Measurements from ENCODE around the gene DMD. TPM values are rescaled to one million over a fixed set of nuclear protein-coding genes. Genes with fewer than 3 reads are reported as not detected.

DMD gene
- polyA plus RNA-seq, 2 of the 4 experiments (the other 2 are of a cell fraction) = 0.03 TPM; not detected in 1

DNA sequence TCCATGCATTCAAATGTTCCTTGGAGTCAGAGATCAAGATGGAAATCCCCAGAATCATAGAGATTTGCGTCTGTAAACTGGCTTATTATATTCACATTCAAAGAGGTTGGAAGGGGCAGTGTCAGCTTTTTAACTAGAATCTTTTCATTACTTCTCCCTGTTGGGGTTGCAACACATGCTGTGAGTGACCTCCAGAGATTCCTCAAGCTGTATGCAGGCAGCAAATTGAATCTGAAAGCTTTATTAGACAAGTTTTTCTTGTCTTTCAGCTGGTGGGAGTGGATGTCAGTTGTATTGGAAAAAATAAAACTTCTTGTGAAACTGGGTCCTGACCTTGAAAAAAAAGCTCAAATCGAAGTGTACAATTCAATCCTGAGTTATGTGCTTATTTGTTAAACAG, 1403.0 kb downstream of the DMD start (continued):
- TF ChIP-seq GATA3 (IDR thresholded peaks at IDR 0.05; ENCODE audit: borderline replicate concordance) = no peak
- TF ChIP-seq, protein P1, sequence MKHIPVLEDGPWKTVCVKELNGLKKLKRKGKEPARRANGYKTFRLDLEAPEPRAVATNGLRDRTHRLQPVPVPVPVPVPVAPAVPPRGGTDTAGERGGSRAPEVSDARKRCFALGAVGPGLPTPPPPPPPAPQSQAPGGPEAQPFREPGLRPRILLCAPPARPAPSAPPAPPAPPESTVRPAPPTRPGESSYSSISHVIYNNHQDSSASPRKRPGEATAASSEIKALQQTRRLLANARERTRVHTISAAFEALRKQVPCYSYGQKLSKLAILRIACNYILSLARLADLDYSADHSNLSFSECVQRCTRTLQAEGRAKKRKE (CRISPR knock-in tag; IDR thresholded peaks at IDR 0.05; ENCODE audit: low read depth) = no peak
- TF ChIP-seq CEBPB (IDR thresholded peaks at IDR 0.05) = no peak
- TF ChIP-seq, protein P2, sequence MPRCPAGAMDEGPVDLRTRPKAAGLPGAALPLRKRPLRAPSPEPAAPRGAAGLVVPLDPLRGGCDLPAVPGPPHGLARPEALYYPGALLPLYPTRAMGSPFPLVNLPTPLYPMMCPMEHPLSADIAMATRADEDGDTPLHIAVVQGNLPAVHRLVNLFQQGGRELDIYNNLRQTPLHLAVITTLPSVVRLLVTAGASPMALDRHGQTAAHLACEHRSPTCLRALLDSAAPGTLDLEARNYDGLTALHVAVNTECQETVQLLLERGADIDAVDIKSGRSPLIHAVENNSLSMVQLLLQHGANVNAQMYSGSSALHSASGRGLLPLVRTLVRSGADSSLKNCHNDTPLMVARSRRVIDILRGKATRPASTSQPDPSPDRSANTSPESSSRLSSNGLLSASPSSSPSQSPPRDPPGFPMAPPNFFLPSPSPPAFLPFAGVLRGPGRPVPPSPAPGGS (IDR thresholded peaks at IDR 0.05) = no peak
- no peak for TF ChIP-seq ZFP36 (IDR thresholded peaks at IDR 0.05; ENCODE audit: borderline replicate concordance, partially characterized antibody)
- no peak for TF ChIP-seq FOSL2 (IDR thresholded peaks at IDR 0.05)
- no peak for TF ChIP-seq FOSL2 (CRISPR knock-in tag; IDR thresholded peaks at IDR 0.05)
- TF ChIP-seq EHF (CRISPR knock-in tag; IDR thresholded peaks at IDR 0.05) = no peak

DNA sequence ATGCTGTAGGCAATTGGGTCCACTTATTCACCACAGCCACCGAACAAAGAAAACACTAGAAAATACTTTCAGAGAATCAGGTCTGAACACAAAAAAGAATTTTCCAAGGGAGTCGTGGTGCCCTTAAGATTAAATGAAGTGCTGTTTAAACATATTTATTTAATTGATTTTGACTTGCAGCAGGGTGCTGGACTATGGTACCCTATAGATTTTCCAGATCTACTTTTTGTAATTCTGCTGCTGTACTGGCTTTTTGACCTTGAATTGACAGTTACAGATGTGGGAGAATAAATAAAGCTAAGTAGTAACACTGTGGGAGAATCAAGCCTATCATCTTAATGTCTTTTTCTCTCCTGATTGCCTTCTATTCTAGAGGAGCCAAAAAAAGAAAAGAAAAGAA, 1404.2 kb downstream of the DMD start:
- no peaks in the 10 kb centered on the region for H3K9me3 ChIP-seq
- TF ChIP-seq JUN (IDR thresholded peaks at IDR 0.05) = no peak
- no peak overlapping the region for H3K4me3 ChIP-seq
- ATAC-seq = no peak
- ChIA-PET CTCF (no interaction called here), POLR2A (no interaction called here)
- 3% methylated on average over 2 of the region's 2 CpGs for WGBS (ENCODE audit: missing lambda C conversion rate)
- no peak overlapping the region for H3K27ac ChIP-seq
- peak; percentile 74 for FAIRE-seq
- no peaks in the 10 kb centered on the region for H3K4me1 ChIP-seq
- no peak overlapping the region for H3K4me2 ChIP-seq
- no peak for DNase-seq (ENCODE audit: low read depth in 1 of 2, low spot score in 1 of 2)

DNA sequence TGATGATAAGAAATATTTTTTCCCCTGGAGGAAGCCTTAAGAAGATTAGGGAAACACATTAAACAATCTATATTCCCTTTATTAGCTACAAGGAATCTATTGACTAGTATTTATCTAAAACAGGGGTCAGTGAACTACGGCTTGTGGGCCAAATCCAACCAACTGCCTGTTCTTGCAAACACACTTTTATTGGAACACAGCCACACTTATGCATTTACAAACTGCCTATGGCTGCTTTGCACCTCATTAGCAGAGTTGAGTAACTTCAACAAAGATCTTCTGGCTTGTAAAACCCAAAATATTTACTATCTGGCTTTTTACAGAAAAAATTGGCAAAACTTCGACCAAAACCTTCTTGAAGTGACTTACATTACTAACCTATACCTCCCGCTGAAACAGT, 1405.6 kb downstream of the DMD start:
- no peak for DNase-seq (ENCODE audit: low read depth in 1 of 2, low spot score in 1 of 2)
- TF ChIP-seq RCOR1 (IDR thresholded peaks at IDR 0.05; ENCODE audit: low read depth, low read length) (no peak), PHF8 (IDR thresholded peaks at IDR 0.05; ENCODE audit: borderline replicate concordance, low read depth) (no peak), CBX2 (IDR thresholded peaks at IDR 0.05; ENCODE audit: borderline replicate concordance, low read depth) (no peak), CBX8 (IDR thresholded peaks at IDR 0.05) (no peak), BHLHE40 (IDR thresholded peaks at IDR 0.05; ENCODE audit: low read depth, low read length) (no peak), CHD2 (IDR thresholded peaks at IDR 0.05; ENCODE audit: low read length, partially characterized antibody) (no peak), HDAC2 (IDR thresholded peaks at IDR 0.05) (no peak), TFCP2L1 (CRISPR knock-in tag; IDR thresholded peaks at IDR 0.05) (no peak), EHMT2 (IDR thresholded peaks at IDR 0.05; ENCODE audit: low read depth) (no peak), RNF2 (IDR thresholded peaks at IDR 0.05; ENCODE audit: borderline replicate concordance, low read depth) (no peak), KDM5A (IDR thresholded peaks at IDR 0.05) (no peak), RFX5 (IDR thresholded peaks at IDR 0.05) (no peak)
- Histone ChIP-seq H3K4me2 (no peak overlapping the region), H3K4me1 (no peaks in the 10 kb centered on the region), H3K4me3 (no peak overlapping the region), H3K27ac (no peak overlapping the region), H3K9me3 (no peaks in the 10 kb centered on the region)
- ChIA-PET CTCF (no interaction called here), POLR2A (no interaction called here)
- no peak for FAIRE-seq
- no peak for ATAC-seq
- 26% methylated on average over 3 of the region's 3 CpGs for WGBS (ENCODE audit: missing lambda C conversion rate)

DNA sequence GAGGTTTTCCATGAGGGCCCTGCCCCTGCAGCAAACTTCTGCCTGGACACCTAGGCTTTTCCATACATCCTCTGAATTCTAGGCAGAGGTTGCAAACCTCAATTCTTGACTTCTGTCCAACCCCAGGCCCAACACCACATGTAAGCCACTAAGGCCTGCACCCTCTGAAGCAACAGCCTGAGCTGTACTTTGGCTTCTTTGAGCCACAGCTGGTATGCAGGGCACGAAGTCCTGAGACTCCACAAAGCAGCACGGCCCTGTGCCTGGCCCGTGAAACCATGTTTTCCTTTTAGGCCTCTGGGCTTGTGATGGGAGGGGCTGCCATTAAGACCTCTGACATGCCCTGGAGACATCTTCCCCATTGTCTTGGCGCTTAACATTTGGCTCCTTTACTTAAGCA, 1411.1 kb downstream of the DMD start:
- WGBS (ENCODE audit: missing lambda C conversion rate) = 0% methylated on average over 4 of the region's 4 CpGs
- ChIA-PET POLR2A (no interaction called here), CTCF (no interaction called here)
- H3K4me1 ChIP-seq = no peaks in the 10 kb centered on the region
- ATAC-seq (no peak), DNase-seq (ENCODE audit: low read depth in 1 of 2, low spot score in 1 of 2) (no peak), FAIRE-seq (no peak)
- TF ChIP-seq SMC3 (IDR thresholded peaks at IDR 0.05) = no peak
- no peak for TF ChIP-seq NPAS2 (CRISPR knock-in tag; IDR thresholded peaks at IDR 0.05; ENCODE audit: borderline replicate concordance)
- TF ChIP-seq, protein P2 (IDR thresholded peaks at IDR 0.05) = no peak
- H3K4me2 ChIP-seq = no peak overlapping the region
- H3K4me3 ChIP-seq = no peak overlapping the region
- H3K27ac ChIP-seq = no peak overlapping the region
- H3K9me3 ChIP-seq = no peaks in the 10 kb centered on the region

Measured in A549 (cell line).